Stimulated activated CD4-positive, alpha-beta T cell treated with anti-CD3 and anti-CD28 coated beads, TNF-alpha, amount 100 ng/mL, for 4 hours (primary cell): ENCODE results near the gene FCGR3B.
"Not testable (repeated sequence)": the region's sequence is repeated elsewhere in the genome, so short reads cannot be mapped to it uniquely, and the experiment has no call there.

ENCODE experiments used
- DNase-seq, 3 experiments: peaks; one replicate each; pipeline ENCODE4 v3.0.0-alpha.2; 2020; ENCODE audit warnings: low read depth in 3 of 3

Gene FCGR3B

DNA sequence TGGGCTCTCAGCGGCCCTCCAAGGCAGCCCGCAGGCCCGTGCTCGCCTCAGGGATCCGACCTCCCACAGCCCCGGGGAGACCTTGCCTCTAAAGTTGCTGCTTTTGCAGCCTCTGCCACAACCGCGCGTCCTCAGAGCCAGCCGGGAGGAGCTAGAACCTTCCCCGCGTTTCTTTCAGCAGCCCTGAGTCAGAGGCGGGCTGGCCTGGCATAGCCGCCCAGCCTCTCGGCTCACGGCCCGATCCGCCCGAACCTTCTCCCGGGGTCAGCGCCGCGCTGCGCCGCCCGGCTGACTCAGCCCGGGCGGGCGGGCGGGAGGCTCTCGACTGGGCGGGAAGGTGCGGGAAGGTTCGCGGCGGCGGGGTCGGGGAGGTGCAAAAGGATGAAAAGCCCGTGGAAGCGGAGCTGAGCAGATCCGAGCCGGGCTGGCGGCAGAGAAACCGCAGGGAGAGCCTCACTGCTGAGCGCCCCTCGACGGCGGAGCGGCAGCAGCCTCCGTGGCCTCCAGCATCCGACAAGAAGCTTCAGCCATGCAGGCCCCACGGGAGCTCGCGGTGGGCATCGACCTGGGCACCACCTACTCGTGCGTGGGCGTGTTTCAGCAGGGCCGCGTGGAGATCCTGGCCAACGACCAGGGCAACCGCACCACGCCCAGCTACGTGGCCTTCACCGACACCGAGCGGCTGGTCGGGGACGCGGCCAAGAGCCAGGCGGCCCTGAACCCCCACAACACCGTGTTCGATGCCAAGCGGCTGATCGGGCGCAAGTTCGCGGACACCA is 25.0 kb downstream of the FCGR3B start:
- DNase-seq: not testable (repeated sequence)

DNA sequence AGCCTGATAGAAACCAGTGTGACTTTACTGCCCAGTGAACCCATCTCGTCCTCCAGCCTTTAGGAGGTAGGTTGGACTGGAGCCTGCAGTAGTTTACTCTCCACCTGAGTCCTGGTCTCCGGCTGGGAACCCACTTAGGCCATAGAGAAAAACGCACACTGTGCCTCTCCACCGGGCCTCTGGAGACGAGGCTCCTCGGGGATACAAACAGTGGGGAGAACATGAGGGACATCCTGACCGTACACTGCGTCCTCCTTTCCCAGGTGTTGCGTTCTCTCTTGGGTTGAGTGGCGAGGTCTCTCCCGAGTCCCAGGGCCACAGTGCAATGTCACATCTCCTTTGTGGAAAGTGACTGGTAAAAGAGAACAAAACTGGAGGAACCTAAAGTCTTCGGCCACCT is 26.0 kb downstream of the FCGR3B start:
- DNase-seq: not testable (repeated sequence)

DNA sequence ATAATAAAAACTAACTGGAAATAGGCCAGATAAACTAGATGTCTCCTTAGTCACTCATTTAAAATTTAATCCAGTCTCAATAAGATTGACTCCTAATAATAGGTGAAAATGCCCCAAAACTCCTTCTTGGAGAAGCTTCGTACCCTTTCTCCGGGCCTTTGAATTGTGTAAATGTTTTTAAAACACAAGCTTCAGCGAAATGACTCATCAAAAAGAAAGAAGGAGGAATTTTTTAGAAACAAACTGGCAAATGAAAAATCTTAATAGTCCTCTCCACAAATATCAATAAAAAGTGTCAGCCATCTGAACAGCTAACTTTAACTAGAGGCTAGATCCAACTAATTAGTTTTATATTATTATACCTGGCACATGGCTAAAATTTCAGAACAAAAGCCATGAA is 33.9 kb downstream of the FCGR3B start:
- not testable (repeated sequence) for DNase-seq

DNA sequence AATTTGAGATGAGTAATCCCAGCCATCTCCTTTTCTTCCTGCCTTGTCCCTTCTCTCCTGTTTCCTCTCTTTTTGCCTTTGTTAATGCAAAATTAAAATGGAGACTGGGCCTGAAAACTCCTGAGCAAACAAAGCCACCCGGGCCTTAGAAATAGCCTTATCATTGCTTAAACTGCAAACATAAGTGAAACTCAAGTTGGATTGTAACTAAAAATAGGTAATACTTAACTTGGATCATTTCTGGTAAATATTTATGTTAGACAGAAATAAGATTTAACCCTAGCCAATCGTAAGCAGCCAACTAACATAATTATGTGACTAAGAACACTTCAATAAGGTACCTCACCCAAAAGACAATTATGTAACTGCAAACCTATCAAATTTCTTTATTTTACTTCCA is 35.4 kb downstream of the FCGR3B start:
- not testable (repeated sequence) for DNase-seq

DNA sequence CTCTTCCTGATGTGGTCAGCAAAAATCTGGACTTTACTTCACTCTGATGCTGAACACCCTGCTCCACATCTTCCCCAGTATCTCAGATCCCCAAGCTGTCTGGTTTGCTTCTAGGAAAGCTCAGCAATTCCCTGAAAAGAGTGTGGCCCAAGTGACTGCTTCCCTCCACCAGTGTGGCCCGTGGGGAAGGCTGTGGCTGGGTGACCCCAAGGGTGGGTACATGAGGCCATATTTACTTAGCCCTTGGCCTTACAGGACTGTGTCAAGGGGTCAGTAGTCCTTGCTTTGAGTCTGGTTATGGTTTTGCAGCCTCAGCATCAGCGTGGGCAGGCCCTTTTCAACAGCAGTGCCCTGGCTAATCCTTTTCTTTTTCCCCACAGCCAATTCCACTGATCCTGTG is 35.8 kb downstream of the FCGR3B start:
- DNase-seq: not testable (repeated sequence)

DNA sequence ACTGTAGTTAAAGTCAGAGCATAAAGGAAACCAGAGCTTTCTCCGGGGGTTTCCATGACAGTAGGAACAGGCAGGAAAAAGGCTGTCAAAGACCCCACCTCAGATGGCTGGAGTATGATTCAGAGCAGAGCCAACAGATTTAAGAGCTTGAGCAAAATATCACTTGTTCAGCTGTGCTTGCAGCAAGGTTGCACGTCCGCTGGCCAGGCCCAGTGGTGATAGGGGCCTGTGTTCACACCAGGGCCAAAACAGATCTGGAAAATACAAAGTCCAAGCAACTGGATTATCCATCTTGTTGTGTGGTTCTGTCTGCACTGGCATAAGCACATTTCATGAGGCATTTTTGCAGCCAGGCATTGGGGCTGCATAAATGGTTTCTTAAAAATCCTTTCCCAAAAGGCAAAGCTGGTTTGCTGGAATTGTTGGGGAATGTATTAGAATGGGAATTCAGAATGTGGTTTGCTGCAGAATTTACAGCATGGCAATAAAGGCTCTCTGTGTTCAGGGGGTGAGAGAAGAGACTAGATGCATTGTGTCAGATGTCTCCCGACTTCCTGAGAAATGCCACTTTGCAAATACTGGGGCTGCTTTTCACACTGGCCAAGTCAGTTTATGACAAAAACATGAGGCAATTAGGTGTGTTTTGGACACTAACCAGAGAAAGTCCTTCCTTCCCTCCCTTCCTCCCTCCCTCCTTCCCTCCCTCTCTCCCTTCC is 36.5 kb downstream of the FCGR3B start:
- DNase-seq: not testable (repeated sequence)

DNA sequence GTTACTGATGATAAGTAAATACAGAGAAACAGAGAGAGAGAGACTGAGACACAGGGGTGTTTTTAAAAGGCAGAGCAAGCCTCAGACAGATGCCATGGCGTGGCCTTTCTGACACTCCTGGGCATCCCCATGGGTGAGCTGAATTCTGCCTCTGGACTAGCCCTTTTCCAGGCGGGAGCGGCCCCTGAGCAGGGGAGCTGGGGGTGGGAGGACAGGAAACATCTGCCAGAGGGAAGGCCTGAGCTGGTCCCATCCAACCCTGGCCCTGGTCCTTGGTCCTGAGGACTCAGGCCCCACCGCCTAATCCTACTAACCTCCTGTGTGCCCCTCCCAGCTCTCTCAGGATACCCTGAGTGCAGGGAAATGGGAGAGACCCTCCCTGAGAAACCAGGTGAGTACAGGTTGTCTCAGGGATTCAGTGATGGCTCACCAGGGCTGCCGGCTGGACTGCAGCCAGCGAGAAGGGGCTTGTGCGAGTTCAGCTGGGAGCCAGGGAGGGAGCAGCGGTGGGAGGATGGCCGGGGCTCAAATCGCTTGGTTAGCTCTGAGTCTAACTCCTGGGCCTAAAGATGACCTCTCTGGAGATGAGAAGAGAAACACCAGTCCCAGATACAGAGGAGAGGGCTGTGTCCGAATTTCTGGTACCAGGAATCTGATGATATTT is 37.8 kb downstream of the FCGR3B start:
- not testable (repeated sequence) for DNase-seq

DNA sequence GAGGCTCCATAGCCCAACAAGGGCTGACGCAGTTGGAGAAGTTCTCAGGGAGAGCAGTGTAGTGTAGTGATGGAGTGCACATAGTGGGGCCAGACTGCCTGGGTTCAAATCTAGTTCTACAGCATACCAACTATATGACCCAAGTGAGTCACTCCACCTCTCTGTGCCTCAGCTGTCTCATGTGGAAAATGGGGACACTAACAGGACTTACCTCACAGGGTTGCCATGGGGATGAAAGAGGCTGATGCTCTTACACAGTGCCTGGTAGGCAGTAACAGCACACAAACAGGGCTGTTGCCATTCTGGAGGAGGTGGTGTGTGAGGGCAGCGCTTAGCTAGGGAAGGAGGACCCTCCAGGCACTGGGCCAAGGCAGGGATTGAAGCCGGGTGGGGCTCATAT is 38.4 kb downstream of the FCGR3B start:
- DNase-seq: not testable (repeated sequence)

DNA sequence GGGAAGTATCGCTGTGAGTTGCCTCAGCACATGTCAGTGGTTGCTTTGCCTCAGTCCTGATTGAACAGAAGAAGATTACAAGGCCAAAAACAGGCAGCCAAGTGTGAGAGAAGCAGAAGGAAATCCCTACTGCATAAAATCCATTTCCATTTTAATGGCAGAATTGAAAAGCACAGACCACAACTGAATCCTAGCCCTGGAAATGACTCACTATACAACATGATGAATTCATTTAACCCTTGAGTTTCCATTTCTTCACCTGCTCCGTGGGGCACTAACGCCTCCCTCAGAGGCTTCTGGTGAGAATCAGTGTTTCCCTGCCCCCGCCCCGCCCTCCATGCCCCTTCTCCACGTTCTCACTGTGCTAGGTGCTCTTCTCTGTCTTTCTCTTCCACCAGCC is 41.1 kb downstream of the FCGR3B start:
- not testable (repeated sequence) for DNase-seq

DNA sequence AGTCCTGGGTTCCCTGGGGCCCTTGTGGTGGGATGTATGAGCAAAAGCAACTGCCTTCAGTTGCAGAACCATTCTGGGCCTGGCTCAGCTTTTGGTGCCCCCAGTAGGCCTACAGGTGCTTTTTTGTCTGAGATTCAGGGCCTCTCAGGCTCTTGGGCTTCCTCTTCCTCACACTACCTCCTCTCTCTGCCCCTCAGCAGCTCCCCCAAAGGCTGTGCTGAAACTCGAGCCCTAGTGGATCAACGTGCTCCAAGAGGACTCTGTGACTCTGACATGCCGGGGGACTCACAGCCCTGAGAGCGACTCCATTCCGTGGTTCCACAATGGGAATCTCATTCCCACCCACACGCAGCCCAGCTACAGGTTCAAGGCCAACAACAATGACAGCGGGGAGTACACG is 41.6 kb downstream of the FCGR3B start:
- not testable (repeated sequence) for DNase-seq

DNA sequence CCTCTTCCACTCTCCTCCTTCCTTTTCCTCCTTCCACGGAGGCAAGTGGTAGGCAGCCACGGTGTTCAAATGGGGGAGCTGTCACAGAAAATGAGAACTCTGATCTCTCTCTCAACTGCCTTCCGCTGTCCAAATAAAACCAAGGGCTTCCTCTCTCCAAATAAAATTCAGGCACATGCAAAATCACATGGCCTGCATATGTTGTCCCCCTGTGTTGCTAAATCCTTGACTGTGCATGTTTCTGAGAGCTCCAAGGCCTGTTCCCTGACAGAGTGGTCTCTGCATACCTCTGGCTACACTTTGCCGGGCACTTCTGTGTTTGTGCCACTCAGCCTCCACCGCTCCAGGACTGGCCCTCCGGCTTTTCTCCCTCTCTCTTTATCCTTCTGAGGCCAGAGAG is 42.4 kb downstream of the FCGR3B start:
- DNase-seq: not testable (repeated sequence)

DNA sequence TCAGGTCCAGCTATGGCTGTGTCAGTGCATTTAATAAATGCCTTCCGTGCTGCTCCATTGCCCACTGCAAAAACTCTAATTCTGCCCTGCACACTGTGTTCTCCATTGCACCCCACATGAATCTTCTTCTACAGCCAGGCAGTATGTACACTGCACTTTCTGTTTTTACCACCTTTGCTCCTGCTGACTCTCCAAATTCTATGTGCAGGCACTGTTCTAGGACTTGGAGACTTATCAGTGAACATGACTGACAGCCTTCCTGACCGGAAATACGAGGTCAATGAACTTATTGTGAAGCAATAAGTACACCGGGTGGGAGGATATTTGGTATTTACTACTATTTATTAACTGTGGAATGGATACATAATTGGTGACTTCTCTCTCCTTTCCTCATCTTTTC is 48.1 kb downstream of the FCGR3B start:
- DNase-seq: not testable (repeated sequence)

DNA sequence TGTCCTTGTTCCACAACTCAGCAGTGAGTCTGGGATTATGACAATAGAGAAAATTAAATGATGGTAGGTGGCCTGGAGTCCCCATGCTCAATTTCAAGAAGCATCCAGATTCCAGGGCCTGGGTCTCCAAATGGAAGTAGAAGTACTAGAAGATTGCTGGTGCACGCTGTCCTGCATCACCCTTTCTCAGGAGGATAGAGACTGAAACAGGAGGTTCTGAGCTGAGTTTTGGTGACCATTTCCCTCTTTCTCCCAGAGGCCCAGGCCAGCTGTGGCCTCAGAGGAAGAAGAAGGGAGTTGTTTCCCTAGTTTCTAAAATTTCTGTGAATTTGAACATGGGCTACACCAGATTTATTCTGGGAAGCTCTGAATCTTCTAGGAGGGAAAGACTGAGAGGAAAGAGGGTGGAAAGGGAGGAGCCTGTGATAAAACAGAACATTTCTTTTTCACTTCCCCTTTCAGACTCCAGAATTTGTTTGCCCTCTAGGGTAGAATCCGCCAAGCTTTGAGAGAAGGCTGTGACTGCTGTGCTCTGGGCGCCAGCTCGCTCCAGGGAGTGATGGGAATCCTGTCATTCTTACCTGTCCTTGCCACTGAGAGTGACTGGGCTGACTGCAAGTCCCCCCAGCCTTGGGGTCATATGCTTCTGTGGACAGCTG is 50.0 kb downstream of the FCGR3B start:
- DNase-seq: not testable (repeated sequence)

DNA sequence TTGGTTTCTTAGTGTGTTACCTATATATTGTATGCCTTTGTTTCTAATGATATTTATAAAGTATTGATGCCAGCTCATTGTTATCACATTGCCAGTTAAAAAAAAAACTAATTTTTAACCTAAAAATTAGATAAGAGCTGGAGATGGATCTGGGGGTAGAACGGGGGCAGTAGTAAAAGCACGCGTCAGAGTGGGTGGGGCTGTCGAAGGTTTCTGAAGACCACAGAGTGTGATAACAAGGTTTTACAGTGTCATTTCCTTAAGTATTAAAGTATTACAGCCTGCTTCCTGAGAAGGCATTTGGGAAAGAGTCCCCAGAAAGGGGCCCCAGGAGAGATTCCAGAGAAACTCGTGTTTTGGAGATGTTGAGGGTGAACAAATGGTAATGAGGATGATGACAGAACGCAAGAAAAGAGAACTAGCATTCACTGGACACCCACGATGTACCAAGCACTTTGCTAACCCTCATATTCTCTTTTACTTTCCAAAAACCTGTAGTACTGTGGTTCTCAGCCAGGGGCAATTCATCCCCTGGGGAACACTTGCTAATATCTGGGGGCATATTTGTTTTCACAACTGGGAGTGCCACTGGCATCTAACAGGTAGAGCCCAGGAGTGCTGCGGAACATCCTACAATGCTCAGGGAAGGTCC is 51.0 kb downstream of the FCGR3B start:
- DNase-seq: not testable (repeated sequence)

DNA sequence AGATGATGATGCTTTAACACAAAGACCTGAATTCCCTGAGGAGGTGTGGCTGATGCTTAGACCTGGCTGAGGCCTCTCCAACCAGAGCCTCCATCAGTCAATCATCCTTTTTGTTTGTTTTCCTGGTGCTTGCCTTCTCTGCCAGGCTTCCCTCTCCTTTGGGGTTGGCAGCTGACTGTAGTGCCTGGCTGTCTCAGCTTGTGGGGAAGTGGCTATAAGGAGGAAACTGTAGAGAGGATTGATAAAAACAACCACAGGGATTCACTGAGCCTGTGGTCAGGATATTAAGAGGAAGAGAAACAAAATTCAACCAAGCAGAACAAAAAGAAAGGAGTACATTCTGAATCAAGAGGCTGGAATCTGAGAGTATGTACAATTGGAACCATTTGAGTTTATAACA is 54.3 kb downstream of the FCGR3B start:
- DNase-seq: not testable (repeated sequence)
